Measurements from ENCODE around the gene PLB1.
"Not testable (repeated sequence)": the region's sequence is repeated elsewhere in the genome, so short reads cannot be mapped to it uniquely, and the experiment has no call there.

PLB1 gene

DNA sequence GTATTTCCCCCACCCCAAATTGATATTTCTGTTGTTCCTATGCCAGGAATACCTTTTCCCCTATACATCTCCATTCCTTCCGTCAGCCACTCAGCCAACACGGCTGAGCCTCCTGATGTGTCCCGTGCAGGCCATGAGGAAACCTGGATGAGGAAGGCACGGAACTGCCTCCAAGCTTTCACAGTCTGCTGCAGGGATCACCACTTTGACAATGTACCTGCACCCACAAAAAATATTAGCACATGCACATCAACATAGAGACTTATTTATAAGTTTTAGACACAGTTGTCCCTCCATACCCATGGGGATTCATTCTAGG is 154.4 kb downstream of the PLB1 start:
- DNase-seq: no peak

- DNase-seq: no peak
Observed at GRCh38 chr2:28652217-28652616, 156.4 kb downstream of the PLB1 start.

DNA sequence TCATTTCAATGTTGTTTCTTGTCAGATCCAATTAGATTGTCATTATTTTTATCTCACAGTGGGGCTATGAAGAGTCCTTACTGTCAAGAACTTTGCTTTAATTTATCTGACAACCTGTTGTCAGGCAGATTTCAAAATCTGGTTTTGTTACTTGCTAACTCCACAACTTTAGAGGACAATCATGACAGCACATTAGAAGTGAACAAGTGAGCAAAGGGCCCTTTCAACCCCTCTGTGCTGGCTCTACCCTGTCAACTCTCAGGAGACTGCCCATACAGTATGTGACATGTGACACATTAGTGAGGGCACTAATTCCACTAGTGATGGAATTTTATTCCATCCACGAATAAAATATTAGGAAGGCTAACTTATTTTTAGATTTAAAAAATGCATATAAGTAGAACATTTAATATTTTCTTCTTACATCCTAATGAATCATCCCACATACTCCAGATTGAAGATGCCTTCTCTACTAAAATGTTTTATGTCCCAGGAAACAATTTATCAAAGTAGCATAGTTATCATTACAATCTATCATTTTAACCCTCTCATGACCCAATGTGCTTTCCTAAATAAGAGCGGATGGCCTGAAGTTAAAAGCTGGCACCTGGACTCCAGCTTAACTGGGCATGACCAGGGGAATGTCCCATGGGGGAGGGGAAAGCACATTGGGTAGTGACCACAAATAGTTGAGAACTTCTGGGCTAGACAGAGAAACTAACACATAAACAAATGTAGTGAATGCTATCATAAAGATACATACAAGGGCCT is 158.2 kb downstream of the PLB1 start:
- no peak for DNase-seq

DNA sequence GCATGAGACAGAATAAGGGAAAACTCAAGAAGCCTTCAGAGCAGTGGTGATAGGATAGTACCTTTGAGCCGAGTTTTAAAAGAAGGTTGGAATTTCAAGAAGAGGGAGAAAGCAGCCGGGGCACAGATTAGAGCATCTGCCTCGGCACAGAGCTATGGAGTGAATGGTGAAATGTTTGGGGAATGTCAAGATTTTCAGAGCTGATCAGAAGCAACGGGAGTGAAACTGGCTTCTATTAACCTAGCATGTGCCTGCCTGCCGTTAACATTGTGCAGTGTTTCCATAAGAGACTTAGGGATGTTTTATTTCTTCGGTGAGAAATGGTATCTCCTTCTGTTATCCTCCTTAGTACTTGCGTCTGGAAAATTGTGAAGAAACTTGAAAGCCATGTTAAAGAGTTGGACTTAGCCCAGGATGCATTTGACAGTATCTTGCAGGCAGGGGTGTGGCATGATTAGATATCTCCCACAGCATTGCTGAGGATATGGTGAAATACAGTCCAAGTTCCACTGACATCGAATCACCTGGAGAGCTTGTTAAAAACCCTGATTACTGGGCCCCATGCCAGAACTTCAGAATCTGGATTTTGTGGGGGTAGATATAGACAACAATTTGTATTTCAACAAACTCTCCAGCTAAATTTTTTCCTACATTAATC is 158.9 kb downstream of the PLB1 start:
- DNase-seq: no peak

- no peak for DNase-seq
Observed at GRCh38 chr2:28656937-28657615, 161.2 kb downstream of the PLB1 start.

DNA sequence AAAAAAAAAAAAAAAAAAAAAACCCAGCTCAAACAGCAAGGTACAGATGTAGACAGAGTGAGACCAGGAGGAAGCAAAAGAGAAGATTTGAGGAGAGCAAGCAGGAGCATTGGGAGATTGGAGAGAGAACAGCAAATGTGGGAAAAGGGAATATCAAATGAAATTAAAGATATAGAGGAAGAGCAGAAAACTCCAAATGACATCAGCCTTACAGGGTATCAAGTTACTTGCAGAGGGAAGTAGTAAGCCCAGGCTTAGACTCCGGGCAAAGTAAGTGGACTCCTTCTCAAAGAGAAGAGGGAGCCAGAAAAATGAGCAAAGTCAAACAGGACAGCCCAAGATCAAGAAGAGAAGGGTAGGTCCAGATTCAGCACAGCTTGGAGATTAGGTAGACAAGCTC is 162.5 kb downstream of the PLB1 start:
- peak in 1 of 2 donors; percentile 22 for DNase-seq

DNA sequence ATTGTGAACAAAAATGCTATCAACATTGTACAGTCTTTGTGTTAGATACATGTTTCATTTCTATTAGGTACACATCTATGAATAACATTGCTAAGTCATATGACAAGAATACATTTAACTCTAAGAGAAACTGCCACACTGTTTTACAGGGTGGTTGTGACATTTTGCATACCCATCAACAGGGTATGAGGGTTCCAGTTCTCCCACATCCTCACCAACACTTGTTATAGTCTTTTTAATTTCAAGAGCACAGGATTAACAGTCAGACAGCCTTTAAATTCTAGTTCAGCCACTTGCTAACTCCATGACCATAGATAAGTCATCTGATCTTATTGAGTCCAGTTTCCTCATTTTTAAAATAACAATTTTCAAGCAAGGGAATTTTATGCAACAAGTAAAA is 163.3 kb downstream of the PLB1 start:
- DNase-seq: no peak

- no peak for DNase-seq
Observed at GRCh38 chr2:28661589-28662001, 165.7 kb downstream of the PLB1 start.

DNA sequence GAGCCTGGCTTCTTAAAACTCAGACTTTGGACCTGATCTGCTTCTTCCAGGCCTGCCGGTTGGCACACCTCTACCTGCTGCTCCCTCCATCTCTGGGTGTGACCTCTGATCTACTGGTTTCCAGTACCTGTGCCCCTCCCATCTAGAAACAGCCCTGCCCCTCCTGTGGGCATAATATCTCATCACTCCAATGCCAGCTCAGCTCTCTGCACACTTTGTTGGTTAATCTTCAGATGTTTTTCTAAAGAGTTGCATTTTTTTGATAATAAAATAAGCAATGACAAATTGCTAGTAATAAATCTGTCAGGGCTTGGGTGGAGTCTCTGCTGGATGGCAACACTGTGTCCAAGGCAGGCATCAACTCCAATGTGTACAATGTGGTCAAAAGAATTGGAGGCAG is 166.2 kb downstream of the PLB1 start:
- no peak for DNase-seq

DNA sequence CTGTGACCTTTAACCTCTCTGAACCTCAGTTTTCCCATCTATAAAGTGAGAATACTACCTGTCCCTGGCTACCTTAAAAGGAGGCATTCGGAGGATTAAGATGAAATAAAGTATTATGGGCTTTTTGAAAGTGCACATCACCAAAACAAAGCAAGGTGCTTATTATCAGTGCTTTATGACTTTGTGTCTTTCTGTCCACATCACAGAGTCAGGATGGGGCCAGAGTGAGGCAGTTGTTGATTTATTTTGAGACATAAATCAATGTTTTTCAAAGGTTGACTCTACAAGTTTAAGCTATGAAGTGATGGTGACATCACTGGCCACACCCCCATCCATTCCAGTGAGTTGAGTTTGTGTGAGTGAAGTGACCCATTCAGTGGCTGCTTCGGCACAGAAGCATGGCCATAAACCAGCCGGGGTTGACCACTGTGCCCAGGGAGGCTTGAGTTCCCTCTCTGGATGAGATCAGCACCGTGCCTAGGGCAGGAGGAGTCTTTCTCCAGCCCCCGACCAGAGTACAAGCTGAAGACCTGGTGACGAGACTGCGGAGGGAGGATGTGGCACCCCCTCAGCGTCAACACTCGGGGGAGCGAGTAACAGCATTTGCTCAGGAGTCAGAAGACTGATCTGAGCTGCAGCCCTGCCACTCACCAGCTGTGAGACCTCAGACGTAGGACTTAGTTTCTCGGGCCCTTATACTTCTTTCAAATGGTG is 166.8 kb downstream of the PLB1 start:
- DNase-seq: no peak

DNA sequence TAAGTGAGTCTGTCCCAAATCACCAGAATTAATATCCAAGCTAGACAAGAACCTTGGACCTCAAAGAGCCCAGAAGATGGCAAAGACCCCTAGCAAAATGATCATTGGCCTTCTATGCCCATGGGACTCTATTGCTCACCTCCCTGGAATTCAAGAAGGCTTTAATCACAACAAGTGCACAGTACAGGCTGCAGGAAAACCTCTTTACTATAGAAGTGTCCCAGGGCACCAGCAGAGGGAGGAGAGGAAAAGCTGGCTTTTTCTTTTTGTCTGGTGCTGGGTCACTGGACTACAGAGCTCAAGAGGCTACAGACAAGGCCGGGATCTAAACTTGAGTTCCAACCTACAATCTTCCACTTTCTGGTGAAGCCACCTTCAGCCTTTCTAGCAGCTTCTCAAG is 167.5 kb downstream of the PLB1 start:
- DNase-seq: no peak

DNA sequence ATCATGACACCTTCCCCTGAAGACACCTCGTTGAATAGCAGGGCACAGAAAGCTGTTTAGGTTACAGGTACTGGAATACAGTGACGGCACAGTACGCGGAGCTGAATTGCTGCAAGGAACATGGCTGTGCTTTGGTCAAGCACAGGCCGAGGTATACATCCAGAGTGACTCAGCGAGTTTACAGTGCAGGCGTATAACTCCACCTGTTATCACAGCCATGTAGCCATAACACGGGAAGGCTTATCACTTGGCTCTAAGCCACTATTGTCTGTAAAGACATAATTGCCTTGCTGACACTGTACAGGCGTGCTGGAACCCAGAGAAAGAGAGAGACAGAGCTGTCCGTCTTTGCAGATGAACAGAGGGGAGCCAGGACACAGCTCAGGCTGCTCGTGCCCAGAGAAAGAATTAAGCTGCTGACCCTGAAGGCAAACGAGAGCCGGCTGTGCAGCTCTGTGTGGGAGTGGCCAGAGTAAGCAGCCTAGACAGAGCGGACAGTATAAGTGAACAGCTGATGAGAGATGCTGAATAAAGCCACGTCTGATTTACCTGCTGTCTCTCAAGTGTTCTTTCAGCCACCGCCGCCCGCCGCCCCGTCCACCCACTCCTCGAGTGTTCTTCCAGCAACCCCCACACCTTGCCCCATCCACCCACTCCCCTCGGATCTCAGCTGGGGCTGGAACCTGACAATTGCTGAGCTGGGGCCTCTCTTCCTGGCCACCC is 168.4 kb downstream of the PLB1 start:
- no peak for DNase-seq

GRCh38 chr2:28665041-28665704 is 169.3 kb downstream of the PLB1 start:
- DNase-seq: no peak

- not testable (repeated sequence) for DNase-seq
Observed at GRCh38 chr2:28665811-28666377, 170.0 kb downstream of the PLB1 start.

GRCh38 chr2:28666496-28667184 is 170.8 kb downstream of the PLB1 start:
- no peak for DNase-seq

- DNase-seq: no peak
Observed at GRCh38 chr2:28667261-28667660, 171.4 kb downstream of the PLB1 start.

GRCh38 chr2:28668106-28668814 is 172.4 kb downstream of the PLB1 start:
- no peak for DNase-seq

- no peak for DNase-seq
Observed at GRCh38 chr2:28668880-28669279, 173.0 kb downstream of the PLB1 start.

DNA sequence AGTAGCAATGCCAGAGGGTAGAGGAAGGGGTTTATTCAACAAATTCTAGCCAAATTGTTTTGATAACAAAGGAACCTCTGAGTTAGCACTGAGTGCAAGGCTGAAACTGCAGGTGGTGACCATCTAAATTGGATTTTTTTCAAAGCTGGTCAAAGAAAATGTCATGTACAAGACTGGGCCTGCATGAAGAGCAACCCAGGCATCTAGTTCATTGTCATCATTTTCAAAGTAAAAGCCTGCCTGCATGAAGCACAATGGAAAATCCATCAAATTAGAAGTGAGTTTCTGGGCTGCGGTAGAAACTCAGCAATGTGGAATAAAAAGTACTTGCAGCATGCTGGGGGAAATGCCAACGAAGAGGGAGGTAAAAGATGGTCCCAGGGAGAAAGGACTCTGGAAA is 175.0 kb downstream of the PLB1 start:
- DNase-seq: no peak

DNA sequence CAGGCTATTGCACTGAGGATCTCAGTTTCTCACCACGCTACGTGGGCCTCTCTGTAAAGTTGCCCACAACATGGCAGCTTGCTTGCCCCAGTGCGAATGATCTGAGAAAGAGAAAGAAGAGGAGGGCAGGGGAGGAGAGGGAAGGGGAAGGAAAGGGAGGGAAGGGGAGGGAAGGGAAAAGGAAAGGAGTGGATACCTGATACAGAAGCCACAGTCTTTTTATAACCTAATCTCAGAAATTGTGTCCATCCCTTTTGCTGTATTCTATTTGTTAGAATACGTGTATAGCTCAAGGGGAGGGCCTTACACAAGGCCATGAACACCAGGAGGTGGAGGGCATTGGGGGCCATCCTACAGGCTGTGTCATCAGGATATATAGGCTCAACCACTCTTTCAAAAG is 177.5 kb downstream of the PLB1 start:
- no peak for DNase-seq

Data from inflammatory macrophage treated with lipopolysaccharide for 1 hour (primary cell).